GM19025 (cell line): ENCODE data around the gene ZNF638.
"Not testable (repeated sequence)": the region's sequence is repeated elsewhere in the genome, so short reads cannot be mapped to it uniquely, and the experiment has no call there.

ENCODE experiments used
- ATAC-seq: cut with Tn5 transposase; IDR thresholded peaks from one replicate; pipeline ENCODE4 v1.9.1; 2021; ENCODE audit warnings: mild to moderate bottlenecking, low read depth, moderate library complexity; ENCODE audit not compliant: unreplicated experiment

Gene ZNF638

GRCh38 chr2:71389384-71390072 lies 57.9 kb downstream of the ZNF638 start:
- ATAC-seq: no peak

DNA sequence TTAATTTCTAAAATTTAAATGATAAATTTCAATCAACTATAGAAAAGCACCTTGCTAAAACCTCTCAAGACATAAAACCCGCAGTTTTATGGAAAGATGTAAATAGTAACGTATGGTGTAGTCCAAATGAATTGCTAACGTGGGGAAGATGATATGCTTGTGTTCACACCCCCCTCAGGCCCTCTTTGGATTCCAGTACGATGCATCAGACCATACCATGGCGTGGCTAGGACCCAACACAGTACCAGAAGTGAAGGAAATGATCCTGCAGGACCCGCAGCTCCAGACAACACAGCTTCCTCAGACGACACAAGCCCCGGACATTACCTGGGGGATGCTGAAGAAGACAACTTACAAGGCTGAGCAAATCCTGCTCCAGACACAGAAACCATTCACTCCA lies 61.6 kb downstream of the ZNF638 start:
- no peak for ATAC-seq

GRCh38 chr2:71395471-71395870 lies 63.9 kb downstream of the ZNF638 start:
- no peak for ATAC-seq

DNA sequence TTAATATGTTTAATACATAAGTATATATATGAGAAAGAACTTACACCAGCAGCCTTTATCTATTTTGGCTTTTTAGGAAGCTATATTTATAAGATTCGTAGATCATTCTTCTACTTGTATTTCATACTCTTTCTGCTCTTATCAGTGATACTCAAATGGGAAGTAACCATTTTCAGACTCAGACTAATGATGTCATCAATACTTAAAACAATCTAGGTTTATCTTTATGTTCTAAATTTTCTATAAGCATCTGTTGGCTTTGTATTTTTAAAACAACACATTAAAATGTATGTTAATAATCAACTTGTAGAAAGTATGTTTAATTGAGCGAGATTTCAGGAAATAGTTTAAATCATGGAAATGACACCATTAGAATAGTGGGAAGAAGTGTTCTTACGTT lies 70.8 kb downstream of the ZNF638 start:
- no peak for ATAC-seq

- ATAC-seq: no peak
These were observed 78.0 kb downstream of the ZNF638 start for GRCh38 chr2:71409611-71410010.

DNA sequence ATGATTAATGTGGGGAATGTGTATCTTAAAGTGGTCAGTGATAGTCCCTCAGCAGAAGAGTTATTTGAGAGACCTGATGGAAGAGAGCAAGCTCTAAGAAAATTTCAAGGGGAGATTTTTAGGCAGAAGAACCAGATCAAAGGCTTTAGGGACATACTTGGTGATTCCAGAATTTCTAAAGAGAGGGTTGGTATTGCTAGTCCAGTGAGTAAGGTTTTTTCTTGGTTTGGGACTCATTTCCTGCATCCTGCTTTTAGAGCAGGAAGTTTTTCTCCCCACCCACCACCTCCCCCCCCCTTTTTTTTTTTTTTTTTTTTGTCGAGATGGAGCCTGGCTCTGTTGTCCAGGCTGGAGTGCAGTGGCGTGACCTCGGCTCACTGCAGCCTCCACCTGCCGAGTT lies 79.1 kb downstream of the ZNF638 start:
- no peak for ATAC-seq

DNA sequence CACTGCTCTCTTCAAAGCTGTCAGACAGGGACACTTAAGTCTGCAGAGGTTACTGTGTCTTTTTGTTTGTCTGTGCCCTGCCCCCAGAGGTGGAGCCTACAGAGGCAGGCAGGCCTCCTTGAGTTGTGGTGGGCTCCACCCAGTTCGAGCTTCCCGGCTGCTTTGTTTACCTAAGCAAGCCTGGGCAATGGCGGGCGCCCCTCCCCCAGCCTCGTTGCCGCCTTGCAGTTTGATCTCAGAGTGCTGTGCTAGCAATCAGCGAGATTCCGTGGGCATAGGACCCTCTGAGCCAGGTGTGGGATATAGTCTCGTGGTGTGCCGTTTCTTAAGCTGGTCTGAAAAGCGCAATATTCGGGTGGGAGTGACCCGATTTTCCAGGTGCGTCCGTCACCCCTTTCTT lies 85.3 kb downstream of the ZNF638 start:
- not testable (repeated sequence) for ATAC-seq

GRCh38 chr2:71417300-71418202 lies 86.0 kb downstream of the ZNF638 start:
- ATAC-seq: no peak

DNA sequence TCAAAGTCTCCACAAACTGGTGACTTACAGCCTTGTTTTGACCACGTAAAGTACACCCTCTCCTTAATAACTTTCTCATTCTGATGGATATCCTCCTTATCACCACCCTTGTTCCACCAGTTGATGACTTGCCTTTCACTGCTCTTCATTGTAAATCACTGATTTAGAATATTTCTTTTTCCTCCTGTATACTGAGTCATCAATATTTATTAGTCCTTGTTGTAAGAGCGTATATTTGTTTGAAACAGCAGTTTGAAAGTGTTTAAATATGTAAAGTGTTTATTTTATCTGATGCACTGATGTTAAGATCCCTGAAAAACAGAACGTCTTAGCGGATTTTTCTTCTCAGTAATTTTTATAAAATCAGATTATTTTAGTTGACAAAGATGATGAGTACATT lies 87.6 kb downstream of the ZNF638 start:
- no peak for ATAC-seq

- ATAC-seq: no peak
These were observed 88.4 kb downstream of the ZNF638 start for GRCh38 chr2:71419976-71420375.

DNA sequence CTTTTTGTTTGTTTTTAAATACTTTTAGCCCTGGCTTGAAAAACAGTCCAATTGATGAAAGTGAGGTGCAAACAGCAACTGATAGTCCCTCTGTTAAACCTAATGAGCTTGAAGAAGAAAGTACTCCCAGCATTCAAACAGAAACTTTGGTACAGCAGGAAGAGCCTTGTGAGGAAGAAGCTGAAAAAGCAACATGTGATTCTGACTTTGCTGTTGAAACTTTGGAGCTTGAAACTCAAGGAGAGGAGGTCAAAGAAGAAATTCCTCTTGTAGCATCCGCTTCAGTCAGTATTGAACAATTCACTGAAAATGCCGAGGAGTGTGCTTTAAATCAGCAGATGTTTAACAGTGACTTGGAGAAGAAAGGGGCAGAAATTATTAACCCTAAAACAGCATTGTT lies 91.2 kb downstream of the ZNF638 start:
- no peak for ATAC-seq

GRCh38 chr2:71423817-71424420 lies 92.3 kb downstream of the ZNF638 start:
- no peak for ATAC-seq

DNA sequence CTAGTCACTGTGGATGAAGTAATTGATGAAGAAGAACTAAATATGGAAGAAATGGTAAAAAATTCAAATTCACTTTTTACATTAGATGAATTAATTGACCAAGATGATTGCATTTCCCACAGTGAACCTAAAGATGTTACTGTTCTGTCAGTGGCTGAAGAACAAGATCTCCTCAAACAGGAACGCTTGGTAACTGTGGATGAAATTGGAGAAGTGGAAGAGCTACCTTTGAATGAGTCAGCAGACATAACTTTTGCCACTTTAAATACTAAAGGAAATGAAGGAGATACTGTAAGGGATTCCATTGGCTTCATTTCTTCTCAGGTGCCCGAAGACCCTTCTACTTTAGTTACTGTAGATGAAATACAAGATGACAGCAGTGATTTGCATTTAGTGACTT lies 95.1 kb downstream of the ZNF638 start:
- ATAC-seq: no peak

DNA sequence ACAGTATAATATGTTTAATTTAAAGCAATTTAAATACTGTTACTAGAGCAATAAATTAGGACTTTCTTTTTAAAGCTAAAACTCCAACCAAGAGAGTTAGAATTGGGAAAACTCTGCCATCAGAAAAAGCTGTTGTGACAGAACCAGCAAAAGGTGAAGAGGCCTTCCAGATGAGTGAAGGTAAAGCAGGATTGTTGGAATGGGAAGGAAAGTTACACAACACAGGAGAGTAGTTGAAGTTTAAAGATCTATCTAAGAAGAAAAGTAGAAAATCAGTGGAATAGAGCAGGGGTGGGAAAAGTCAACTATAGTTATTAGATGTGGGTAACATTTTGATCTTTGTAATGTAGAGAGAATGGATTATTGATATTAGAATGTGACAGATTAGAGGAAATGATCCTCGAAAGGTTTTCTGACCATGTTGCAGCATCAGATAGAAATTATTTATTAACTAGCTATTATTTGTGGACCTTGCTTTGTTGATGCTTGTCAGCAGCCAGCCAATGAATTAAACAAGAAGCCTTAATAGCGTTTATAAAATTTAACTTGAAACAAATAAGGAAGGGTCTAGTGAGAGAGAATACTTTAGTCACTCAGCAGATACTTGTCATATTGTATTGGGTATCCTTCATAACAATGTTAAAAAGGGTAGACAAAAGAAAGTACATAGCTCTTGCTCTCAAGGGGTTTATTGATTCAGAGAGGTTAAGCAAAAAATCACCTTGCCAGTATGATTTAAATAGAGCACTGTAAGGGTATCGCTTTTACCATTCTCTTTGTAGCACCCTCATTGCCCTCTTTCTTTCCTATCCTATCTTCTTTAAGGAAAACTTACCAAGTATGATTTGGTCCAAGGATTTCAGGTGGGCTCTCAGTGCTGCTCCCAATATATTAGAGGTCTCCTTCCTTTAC lies 97.1 kb downstream of the ZNF638 start:
- ATAC-seq: no peak

DNA sequence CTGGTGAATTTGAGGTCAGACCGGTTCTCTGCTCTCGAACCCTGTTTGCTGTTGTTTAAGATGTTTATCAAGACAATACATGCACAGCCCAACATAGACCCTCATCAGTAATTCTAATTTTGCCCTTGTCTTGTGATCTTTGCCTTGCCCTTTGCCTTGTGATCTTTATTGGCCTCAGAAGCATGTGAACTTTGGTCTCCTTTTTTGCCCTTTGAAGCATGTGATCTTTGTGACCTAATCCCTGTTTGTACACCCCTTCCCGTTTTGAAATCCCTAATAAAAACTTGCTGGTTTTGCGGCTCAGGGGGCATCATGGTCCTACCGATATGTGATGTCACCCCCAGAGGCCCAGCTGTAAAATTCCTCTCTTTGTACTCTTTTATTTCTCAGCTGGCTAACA lies 113.6 kb downstream of the ZNF638 start:
- ATAC-seq: not testable (repeated sequence)

GRCh38 chr2:71446505-71446904 lies 114.9 kb downstream of the ZNF638 start:
- no peak for ATAC-seq

- no peak for ATAC-seq
These were observed 117.8 kb downstream of the ZNF638 start for GRCh38 chr2:71449343-71449742.

DNA sequence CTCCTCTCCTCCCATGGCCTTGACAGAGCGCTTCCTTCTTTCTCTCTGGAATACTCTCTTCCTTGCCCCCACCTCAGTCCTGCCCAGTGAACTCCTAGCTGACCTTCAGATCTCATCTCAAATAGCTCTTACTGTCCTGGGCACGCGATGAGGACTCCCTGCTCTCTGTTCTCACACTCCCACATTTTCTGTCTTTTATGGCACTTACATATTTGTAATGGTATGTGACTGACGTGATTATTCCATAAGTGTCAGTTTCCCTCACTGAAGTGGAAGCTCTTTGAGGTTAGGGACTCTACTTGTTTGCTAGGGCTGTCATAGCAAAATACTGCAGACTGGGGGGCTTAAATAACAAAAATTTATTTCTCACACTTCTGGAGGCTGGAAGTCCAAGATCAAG lies 120.1 kb downstream of the ZNF638 start:
- no peak for ATAC-seq

DNA sequence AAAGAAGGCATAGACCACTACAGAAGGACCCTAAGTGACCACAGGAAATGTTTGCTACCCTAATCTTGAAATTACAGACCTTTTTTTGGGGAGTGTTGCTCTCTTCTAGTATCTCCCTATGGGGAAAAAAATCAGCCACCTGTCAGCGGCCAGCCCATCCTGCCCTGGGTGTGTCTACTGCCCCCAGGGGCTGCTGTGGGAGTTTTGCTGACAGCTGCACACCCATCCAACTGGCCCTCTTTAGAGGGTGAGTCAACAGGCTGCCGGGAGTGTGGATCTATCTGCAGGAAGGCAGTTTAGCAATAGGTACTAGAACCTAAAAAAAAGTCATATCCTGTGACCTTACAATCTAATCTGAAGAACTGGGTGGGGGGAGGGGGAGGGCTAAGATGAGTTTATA lies 121.0 kb downstream of the ZNF638 start:
- no peak for ATAC-seq

- no peak for ATAC-seq
These were observed 122.0 kb downstream of the ZNF638 start, which contains the start of gene DYSF for GRCh38 chr2:71453404-71454220. Gene DYSF (plus strand): TSS chr2:71453561.
